ENCODE measurements around the gene PALD1.

DNA sequence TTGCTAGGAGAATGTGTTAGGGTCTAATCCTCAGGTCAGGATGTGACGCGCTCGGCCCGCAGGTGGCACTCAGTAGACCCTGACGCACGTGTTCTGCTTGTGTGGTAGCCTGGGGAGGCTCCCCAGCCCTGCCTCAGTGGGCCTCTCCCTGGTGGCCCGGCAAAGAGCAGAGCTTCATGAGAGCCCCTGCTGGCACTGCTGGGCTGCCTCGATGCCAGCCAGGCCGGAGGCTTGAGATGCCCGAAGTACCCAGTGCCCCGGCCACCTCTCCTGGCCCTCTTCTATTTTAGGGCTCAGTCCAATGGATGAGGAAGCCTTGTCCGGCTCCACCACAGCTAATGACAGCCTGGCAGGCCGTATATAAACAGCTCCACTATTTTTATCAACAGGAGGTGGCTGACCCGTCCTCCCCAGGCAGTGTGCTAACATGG lies 82.0 kb downstream of the PALD1 start:
- TF ChIP-seq, protein P1, sequence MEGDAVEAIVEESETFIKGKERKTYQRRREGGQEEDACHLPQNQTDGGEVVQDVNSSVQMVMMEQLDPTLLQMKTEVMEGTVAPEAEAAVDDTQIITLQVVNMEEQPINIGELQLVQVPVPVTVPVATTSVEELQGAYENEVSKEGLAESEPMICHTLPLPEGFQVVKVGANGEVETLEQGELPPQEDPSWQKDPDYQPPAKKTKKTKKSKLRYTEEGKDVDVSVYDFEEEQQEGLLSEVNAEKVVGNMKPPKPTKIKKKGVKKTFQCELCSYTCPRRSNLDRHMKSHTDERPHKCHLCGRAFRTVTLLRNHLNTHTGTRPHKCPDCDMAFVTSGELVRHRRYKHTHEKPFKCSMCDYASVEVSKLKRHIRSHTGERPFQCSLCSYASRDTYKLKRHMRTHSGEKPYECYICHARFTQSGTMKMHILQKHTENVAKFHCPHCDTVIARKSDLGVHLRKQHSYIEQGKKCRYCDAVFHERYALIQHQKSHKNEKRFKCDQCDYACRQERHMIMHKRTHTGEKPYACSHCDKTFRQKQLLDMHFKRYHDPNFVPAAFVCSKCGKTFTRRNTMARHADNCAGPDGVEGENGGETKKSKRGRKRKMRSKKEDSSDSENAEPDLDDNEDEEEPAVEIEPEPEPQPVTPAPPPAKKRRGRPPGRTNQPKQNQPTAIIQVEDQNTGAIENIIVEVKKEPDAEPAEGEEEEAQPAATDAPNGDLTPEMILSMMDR (IDR thresholded peaks at IDR 0.05): no peak
- TF ChIP-seq POLR2AphosphoS5 (IDR thresholded peaks at IDR 0.05): no peak

Data from breast epithelium (tissue), 3 donors.